DMS153 treated with DMSO at 0.1 percent for 48 hours (cell line): ENCODE measurements around the gene LY6G6F.
"Not testable (repeated sequence)": the region's sequence is repeated elsewhere in the genome, so short reads cannot be mapped to it uniquely, and the experiment has no call there.

ENCODE experiments used
- DNase-seq: peaks from one replicate; lab custom pipeline; 2025; ENCODE audit not compliant: unreplicated experiment; lab: John Stamatoyannopoulos, UW

LY6G6F gene

GRCh38 chr6:31702405-31702818 is 4.3 kb upstream of the LY6G6F start:
- DNase-seq = no peak

- DNase-seq = peak; percentile 89
Measured at GRCh38 chr6:31702819-31703716, 3.6 kb upstream of the LY6G6F start, which contains the start of gene ABHD16A. ABHD16A (minus strand) TSS chr6:31703324; CDS start chr6:31703281, 43 bp downstream.

GRCh38 chr6:31705931-31706330 is 735 bp upstream of the LY6G6F start:
- DNase-seq = no peak

GRCh38 chr6:31707701-31708100 is 1.0 kb downstream of the LY6G6F start:
- DNase-seq = no peak

GRCh38 chr6:31708224-31708623 is 1.6 kb downstream of the LY6G6F start:
- no peak for DNase-seq

- not testable (repeated sequence) for DNase-seq
Measured at GRCh38 chr6:31709157-31709556, 2.5 kb downstream of the LY6G6F start.

GRCh38 chr6:31710523-31711219 is 4.0 kb downstream of the LY6G6F start:
- no peak for DNase-seq

- DNase-seq = no peak
Measured at GRCh38 chr6:31711233-31711632, 4.6 kb downstream of the LY6G6F start.

- DNase-seq = no peak
Measured at GRCh38 chr6:31712296-31712695, 5.6 kb downstream of the LY6G6F start.

- DNase-seq = no peak
Measured at GRCh38 chr6:31713465-31713864, 6.8 kb downstream of the LY6G6F start.

- DNase-seq = no peak
Measured at GRCh38 chr6:31713991-31714684, 7.5 kb downstream of the LY6G6F start.

- DNase-seq = no peak
Measured at GRCh38 chr6:31715022-31715958, 8.6 kb downstream of the LY6G6F start, which contains the start of gene LY6G6D. LY6G6D (plus strand) TSS chr6:31715348; CDS start chr6:31715356, 8 bp downstream.

GRCh38 chr6:31717499-31718222 is 11.0 kb downstream of the LY6G6F start:
- DNase-seq = no peak

GRCh38 chr6:31718265-31718664 is 11.6 kb downstream of the LY6G6F start:
- DNase-seq = peak; percentile 42

- DNase-seq = no peak
Measured at GRCh38 chr6:31719001-31719400, 12.3 kb downstream of the LY6G6F start.

- DNase-seq = no peak
Measured at GRCh38 chr6:31720196-31720770, 13.6 kb downstream of the LY6G6F start.

- no peak for DNase-seq
Measured at GRCh38 chr6:31721351-31722020, 14.8 kb downstream of the LY6G6F start, which contains the start of gene LY6G6C. LY6G6C (minus strand) TSS chr6:31721746; CDS start chr6:31721679, 67 bp downstream.

GRCh38 chr6:31722173-31722572 is 15.5 kb downstream of the LY6G6F start:
- DNase-seq = no peak
